Activated CD8-positive, alpha-beta T cell treated with anti-CD3 and anti-CD28 coated beads for 36 hours (primary cell): ENCODE measurements around the gene PMEPA1. TPM values are rescaled to one million over a fixed set of nuclear protein-coding genes. Genes with fewer than 3 reads are reported as not detected.
A peak's percentile ranks its signal among the peaks of the same experiment; 100 is the strongest.

ENCODE experiments used
- ATAC-seq: fragments of 200-7000 bp; cut with Tn5 transposase; one replicate; pipeline ENCODE4 v1.10.0; 2021; ENCODE audit warnings: mild to moderate bottlenecking, moderate library complexity
- CTCF ChIA-PET: fragments of 350-600 bp; sonication (Branson Sonifier 250); formaldehyde crosslinking; loops from one replicate; lab custom pipeline; 2021; ENCODE audit warnings: antibody characterized with exemption; lab: Charles Lee
- POLR2A ChIA-PET: fragments of 350-600 bp; sonication (Branson Sonifier 250); formaldehyde crosslinking; loops from one replicate; lab custom pipeline; 2021; ENCODE audit warnings: antibody characterized with exemption; lab: Charles Lee
- DNase-seq: peaks from one replicate; pipeline ENCODE4 v3.0.0-alpha.2; 2020
- H3K27ac Mint-ChIP-seq: one replicate; pipeline ENCODE4 v1.8.0; 2021; ENCODE audit warnings: mild to moderate bottlenecking, mixed read lengths
- H3K27me3 Mint-ChIP-seq: one replicate; pipeline ENCODE4 v1.8.0; 2021; ENCODE audit warnings: mixed read lengths
- H3K36me3 Mint-ChIP-seq: one replicate; pipeline ENCODE4 v1.8.0; 2021; ENCODE audit warnings: low read depth, mixed read lengths
- H3K4me1 Mint-ChIP-seq: one replicate; pipeline ENCODE4 v1.8.0; 2021; ENCODE audit warnings: low read depth, mixed read lengths
- H3K4me3 Mint-ChIP-seq: one replicate; pipeline ENCODE4 v1.8.0; 2021; ENCODE audit warnings: mild to moderate bottlenecking, moderate library complexity, mixed read lengths
- H3K9me3 Mint-ChIP-seq: one replicate; pipeline ENCODE4 v1.8.0; 2021; ENCODE audit warnings: mixed read lengths
- CTCF ChIP-seq: fragments of 200-600 bp; IDR thresholded peaks from one replicate; pipeline ENCODE4 v1.8.0; 2022; ENCODE audit warnings: antibody characterized with exemption, mild to moderate bottlenecking
- intact Hi-C: fragments of 100-400 bp; cut with micrococcal nuclease; formaldehyde crosslinking; loops from one replicate; pipeline ENCODE4 v1.10.0; 2022
- total RNA-seq, 2 experiments: library from RNA; stranded (reverse); gene quantifications; one replicate each; pipeline ENCODE4 v1.2.3, GENCODE V29; 2021

The PMEPA1 gene
- total RNA-seq, 2 experiments from 2014 or later, result 1.7 to 2.0 TPM

- ATAC-seq (peak; percentile 75), DNase-seq (peak; percentile 78)
- H3K4me3 Mint-ChIP-seq, result peak overlapping the region; percentile 75
- no peaks in the 10 kb centered on the region for H3K27me3 Mint-ChIP-seq
- H3K27ac Mint-ChIP-seq, result peak overlapping the region; percentile 97
- TF ChIP-seq CTCF, result no peak
- ChIA-PET POLR2A (interaction anchor here (0.8 to 5.0 kb wide), 9 partner anchors 9 to 1024 kb away, joined by 3 to 57 read pairs (median 3); partner anchors contain the start of gene ZBP1), CTCF (interaction anchor here (1.3 to 3.2 kb wide), 6 partner anchors 8 to 53 kb away, joined by 3 to 23 read pairs (median 6); partner anchors contain the start of gene ZBP1)
- H3K9me3 Mint-ChIP-seq, result peaks cover 13% of the 10 kb centered on the region
- H3K36me3 Mint-ChIP-seq, result peaks cover 27% of the 10 kb centered on the region
- H3K4me1 Mint-ChIP-seq, result peaks cover 36% of the 10 kb centered on the region
- intact Hi-C loops, result no loop called here
These were observed 81.5 kb downstream of the PMEPA1 start for GRCh38 chr20:57628047-57628961.

- POLR2A ChIA-PET, result interaction anchor here (0.9 to 5.0 kb wide), 3 partner anchors 8 to 235 kb away, joined by 3 to 57 read pairs (median 5); partner anchors contain the start of gene ZBP1
These were observed 82.5 kb downstream of the PMEPA1 start for GRCh38 chr20:57627339-57627738.

GRCh38 chr20:57625978-57626377 lies 83.8 kb downstream of the PMEPA1 start:
- CTCF ChIA-PET, result interaction anchor here (1.0 to 2.5 kb wide), 3 partner anchors 28 to 235 kb away, joined by 3 to 15 read pairs (median 4); partner anchors contain the start of gene RBM38
- Mint-ChIP-seq H3K4me1 (peaks cover 47% of the 10 kb centered on the region), H3K36me3 (peaks cover 27% of the 10 kb centered on the region), H3K27ac (no peak overlapping the region), H3K9me3 (peaks cover 10% of the 10 kb centered on the region), H3K27me3 (no peaks in the 10 kb centered on the region), H3K4me3 (no peak overlapping the region)
- DNase-seq (no peak), ATAC-seq (no peak)
- intact Hi-C loops, result no loop called here
- TF ChIP-seq CTCF, result no peak
- POLR2A ChIA-PET, result no interaction called here

More at GRCh38 chr20:57627339-57627738, 82.5 kb downstream of the PMEPA1 start:
- ATAC-seq, result no peak
- DNase-seq, result no peak
- H3K36me3 Mint-ChIP-seq, result peaks cover 27% of the 10 kb centered on the region
- H3K9me3 Mint-ChIP-seq, result peaks cover 10% of the 10 kb centered on the region
- H3K27me3 Mint-ChIP-seq, result no peaks in the 10 kb centered on the region
- H3K27ac Mint-ChIP-seq, result peak overlapping the region; percentile 97
- intact Hi-C loops, result no loop called here
- H3K4me1 Mint-ChIP-seq, result peaks cover 38% of the 10 kb centered on the region
- CTCF ChIA-PET, result interaction anchor here (1.3 to 3.2 kb wide), 6 partner anchors 7 to 54 kb away, joined by 3 to 23 read pairs (median 6); partner anchors contain the start of gene ZBP1
- no peak for TF ChIP-seq CTCF
- peak overlapping the region; percentile 75 for H3K4me3 Mint-ChIP-seq

GRCh38 chr20:57625181-57625958 lies 84.4 kb downstream of the PMEPA1 start:
- Mint-ChIP-seq H3K27me3 (no peaks in the 10 kb centered on the region), H3K4me3 (no peak overlapping the region), H3K4me1 (peaks cover 53% of the 10 kb centered on the region), H3K36me3 (peaks cover 27% of the 10 kb centered on the region), H3K9me3 (peaks cover 10% of the 10 kb centered on the region), H3K27ac (no peak overlapping the region)
- intact Hi-C loops, result no loop called here
- ATAC-seq (no peak), DNase-seq (no peak)
- ChIA-PET CTCF (interaction anchor here (1.0 to 2.2 kb wide), 2 partner anchors 19 to 28 kb away, joined by 4 to 6 read pairs; no protein-coding TSS in a partner anchor), POLR2A (no interaction called here)
- TF ChIP-seq CTCF, result no peak
